ENCODE measurements around the gene TMEM250.
"Not testable (repeated sequence)": the region's sequence is repeated elsewhere in the genome, so short reads cannot be mapped to it uniquely, and the experiment has no call there.

TMEM250 gene

GRCh38 chr9:136110082-136111061 lies 8.3 kb downstream of the TMEM250 start:
- peak; percentile 26 for DNase-seq (ENCODE audit: low read depth)

GRCh38 chr9:136109351-136110081 lies 9.2 kb downstream of the TMEM250 start:
- peak; percentile 81 for DNase-seq (ENCODE audit: low read depth)

DNA sequence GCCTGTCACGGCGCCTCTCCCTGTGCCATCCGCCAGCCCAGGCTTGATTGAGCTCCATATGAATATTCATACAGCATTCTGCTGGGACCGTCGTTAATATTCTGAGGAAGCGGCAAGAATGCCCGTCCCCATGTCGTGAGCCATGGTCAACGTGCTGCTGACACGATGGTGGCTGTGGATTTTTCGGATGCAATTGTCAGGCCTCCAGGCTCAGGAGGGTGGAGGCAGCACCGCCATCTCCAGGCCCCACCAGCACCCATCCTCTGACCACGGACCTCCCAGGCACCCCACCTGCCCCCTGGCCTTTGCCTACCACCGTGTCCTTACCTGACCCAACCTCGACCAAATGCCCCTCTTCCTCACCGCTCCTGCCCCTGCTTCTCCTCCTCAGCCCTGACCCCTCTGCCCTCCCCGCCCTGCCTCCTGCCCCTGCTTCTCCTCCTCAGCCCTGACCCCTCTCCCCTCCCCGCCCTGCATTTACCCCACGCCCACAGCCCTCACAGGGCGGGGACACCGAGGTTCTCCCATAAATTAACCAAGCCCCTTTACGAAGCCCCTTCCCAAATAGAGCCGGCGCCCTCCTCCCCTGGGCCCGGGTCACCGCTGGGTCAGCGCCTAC lies 9.9 kb downstream of the TMEM250 start:
- DNase-seq (ENCODE audit: low read depth): no peak

GRCh38 chr9:136107953-136108647 lies 10.6 kb downstream of the TMEM250 start:
- no peak for DNase-seq (ENCODE audit: low read depth)

DNA sequence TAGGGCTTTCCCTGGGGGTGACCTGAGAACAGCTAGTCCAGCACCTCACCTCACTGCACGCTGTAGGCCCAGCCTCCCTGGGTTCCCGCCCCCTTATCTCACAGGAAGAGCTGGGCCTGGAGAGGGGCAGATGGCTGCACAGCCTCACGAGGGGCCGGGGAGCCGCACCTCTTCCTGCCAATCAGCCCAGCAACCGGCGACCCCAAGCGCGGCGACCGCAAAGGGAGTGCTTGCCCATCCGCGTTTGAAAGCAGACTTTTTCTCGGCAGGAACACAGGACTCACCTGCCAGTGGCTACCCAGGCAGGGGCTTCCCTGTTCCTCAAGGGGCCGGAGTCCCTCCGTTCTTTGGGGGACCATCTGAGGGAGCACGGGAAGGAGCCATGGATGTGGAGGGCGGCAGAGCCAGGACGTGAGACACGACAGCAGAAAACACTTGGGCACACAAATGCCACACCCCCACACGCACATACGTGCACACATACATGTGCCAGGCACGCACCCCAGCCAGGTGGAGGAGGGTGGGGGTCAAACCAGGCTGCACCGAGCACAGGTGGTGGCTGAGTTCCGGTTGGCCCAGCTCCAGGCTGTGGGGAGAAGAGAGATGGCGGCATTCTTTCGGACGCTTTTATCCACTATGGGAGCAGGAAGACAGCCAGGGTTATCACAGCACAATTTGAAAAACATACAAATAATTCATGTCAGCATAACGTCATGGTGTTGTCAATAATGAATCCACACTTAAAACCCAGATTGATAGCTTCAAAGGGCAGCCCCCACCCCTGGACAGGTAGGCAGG lies 11.3 kb downstream of the TMEM250 start:
- no peak for DNase-seq (ENCODE audit: low read depth)

- peak; percentile 29 for DNase-seq (ENCODE audit: low read depth)
Measured at GRCh38 chr9:136105398-136106135, 13.1 kb downstream of the TMEM250 start.

DNA sequence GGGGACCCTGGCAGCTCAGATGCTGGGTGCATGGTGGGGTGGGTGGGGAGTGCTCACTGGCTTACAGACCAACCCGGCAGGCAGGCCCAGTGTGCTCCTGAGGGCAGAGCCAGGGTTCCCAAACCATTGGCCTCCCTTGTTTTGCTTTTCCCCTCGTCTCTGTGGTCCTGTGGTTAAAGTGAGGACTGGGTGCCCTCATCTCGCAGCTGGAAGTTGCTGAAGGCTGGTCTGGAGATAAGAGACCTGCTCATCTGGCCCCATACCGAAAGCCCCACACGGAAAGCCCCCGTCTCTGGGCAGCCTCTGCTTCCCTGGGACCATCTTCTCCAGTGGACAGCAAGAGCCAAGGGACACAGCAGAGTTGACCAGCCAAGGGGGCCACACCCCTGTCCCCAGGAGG lies 13.8 kb downstream of the TMEM250 start:
- no peak for DNase-seq (ENCODE audit: low read depth)

GRCh38 chr9:136104488-136104800 lies 14.2 kb downstream of the TMEM250 start:
- no peak for DNase-seq (ENCODE audit: low read depth)

- DNase-seq (ENCODE audit: low read depth): no peak
Measured at GRCh38 chr9:136103651-136104487, 14.8 kb downstream of the TMEM250 start.

- not testable (repeated sequence) for DNase-seq (ENCODE audit: low read depth)
Measured at GRCh38 chr9:136101615-136102074, 17.0 kb downstream of the TMEM250 start.

GRCh38 chr9:136100700-136101614 lies 17.7 kb downstream of the TMEM250 start:
- no peak for DNase-seq (ENCODE audit: low read depth)

DNA sequence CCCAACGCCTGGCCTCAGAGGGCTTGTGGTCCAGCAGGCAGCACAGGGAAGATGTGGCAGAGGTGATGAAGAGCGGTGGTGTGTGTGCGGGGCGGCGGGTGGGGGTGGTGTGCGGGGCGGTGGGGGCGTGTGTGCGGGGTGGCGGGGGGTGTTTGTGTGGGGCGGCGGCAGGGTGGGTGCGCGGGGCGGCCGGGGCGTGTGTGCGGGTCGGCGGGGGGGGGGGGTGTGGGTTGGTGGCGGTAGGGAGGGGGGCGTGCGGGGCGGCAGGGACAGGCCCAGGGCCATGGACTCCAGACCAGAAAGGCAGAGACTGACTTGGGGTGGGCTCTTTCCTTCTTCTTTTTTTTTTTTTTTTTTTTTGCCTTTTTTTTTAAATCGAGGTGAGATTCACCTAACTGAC lies 19.1 kb downstream of the TMEM250 start:
- DNase-seq (ENCODE audit: low read depth): no peak

DNA sequence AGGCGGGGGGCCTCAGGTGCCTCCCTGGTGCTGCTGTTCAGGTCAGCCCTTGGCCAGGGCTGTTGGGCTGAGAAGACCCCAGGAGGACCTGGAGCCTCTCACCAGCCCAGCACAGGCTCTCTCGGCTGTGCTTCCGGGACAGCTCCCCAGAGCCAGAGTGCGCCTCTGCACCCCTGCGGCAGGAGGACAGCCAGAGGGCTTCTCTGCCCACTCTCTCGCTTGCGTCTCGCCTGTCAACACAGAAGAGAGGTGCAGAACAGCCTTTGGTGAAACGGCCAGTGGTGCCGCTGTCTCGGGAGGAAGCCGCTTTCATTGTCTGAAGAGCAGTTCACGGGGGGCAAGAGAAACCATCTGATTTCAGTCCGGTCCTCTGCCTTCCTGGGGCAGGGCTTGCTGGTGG lies 19.8 kb downstream of the TMEM250 start:
- no peak for DNase-seq (ENCODE audit: low read depth)

GRCh38 chr9:136098210-136098609 lies 20.5 kb downstream of the TMEM250 start:
- DNase-seq (ENCODE audit: low read depth): no peak

GRCh38 chr9:136096505-136097001 lies 22.1 kb downstream of the TMEM250 start:
- DNase-seq (ENCODE audit: low read depth): no peak

GRCh38 chr9:136095070-136096058 lies 23.3 kb downstream of the TMEM250 start, which contains the start of gene NACC2:
NACC2 (minus strand) TSS chr9:136095289; CDS start chr9:136050521, 44,768 bp downstream.
- DNase-seq (ENCODE audit: low read depth): peak; percentile 67

Data from ELR (cell line).